ENCODE measurements around the gene CAMKK2. TPM values are rescaled to one million over a fixed set of nuclear protein-coding genes. Genes with fewer than 3 reads are reported as not detected.
"Not testable (repeated sequence)": the region's sequence is repeated elsewhere in the genome, so short reads cannot be mapped to it uniquely, and the experiment has no call there.

CAMKK2 gene
- total RNA-seq, 1 donor from 2014 or later = 13.3 TPM

GRCh38 chr12:121304306-121304705, 7.8 kb upstream of the CAMKK2 start:
- intact Hi-C loops (cut with micrococcal nuclease) = no loop called here
- Histone ChIP-seq H3K9me3 (replicated peaks) (no peaks in the 10 kb centered on the region), H3K27me3 (ENCODE audit: low read depth) (no peaks in the 10 kb centered on the region), H3K36me3 (peaks cover 26% of the 10 kb centered on the region), H3K27ac (replicated peaks) (no peak overlapping the region), H3K4me1 (no peaks in the 10 kb centered on the region), H3K4me3 (no peak overlapping the region)
- no peak for DNase-seq
- TF ChIP-seq CTCF (IDR thresholded peaks at IDR 0.05; ENCODE audit: borderline replicate concordance) = no peak

GRCh38 chr12:121301876-121302275, 5.4 kb upstream of the CAMKK2 start:
- H3K4me1 ChIP-seq = peaks cover 12% of the 10 kb centered on the region
- no peak overlapping the region for H3K27ac ChIP-seq (replicated peaks)
- DNase-seq = no peak
- no peaks in the 10 kb centered on the region for H3K9me3 ChIP-seq (replicated peaks)
- intact Hi-C loops (cut with micrococcal nuclease) = no loop called here
- no peak overlapping the region for H3K4me3 ChIP-seq
- no peaks in the 10 kb centered on the region for H3K27me3 ChIP-seq (ENCODE audit: low read depth)
- peaks cover 1% of the 10 kb centered on the region for H3K36me3 ChIP-seq
- TF ChIP-seq CTCF (IDR thresholded peaks at IDR 0.05; ENCODE audit: borderline replicate concordance) = no peak

DNA sequence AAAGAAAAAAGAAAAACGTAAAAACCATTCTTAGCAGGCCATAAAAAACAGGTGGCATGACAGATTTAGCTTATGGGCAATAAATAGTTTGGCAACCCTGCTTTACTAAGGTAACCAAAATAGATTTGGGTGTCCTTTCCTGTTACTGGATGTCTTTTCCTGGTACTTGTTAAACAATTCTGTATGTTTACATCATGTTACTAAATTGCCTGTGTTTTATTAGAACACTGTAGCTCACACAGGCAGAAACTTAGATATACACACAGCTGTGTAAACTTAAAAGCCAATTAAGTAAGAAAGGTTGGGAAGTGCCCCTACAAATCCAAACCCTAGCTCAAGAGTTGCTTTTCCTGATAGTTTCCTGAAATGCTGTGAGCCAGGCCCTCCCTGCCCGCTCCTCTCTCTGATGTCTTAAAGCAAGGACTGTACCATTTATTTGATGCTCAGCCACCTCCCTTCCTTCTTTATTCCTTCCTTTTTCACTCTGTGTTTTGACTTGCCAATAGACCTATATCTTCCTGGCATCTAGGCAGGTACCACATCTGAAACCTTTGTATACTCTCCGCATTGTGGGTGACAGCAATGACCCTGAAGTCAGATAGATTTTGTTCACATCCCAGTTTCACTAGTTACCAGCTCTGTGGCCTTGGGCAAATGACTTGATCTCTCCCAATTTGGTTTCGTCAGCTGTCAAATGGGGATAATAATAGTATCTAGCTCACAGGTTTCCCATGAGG, 3.7 kb upstream of the CAMKK2 start:
- intact Hi-C loops (cut with micrococcal nuclease) = no loop called here
- Histone ChIP-seq H3K4me1 (peaks cover 26% of the 10 kb centered on the region), H3K27me3 (ENCODE audit: low read depth) (no peaks in the 10 kb centered on the region), H3K9me3 (replicated peaks) (no peaks in the 10 kb centered on the region), H3K36me3 (no peaks in the 10 kb centered on the region), H3K27ac (replicated peaks) (no peak overlapping the region), H3K4me3 (no peak overlapping the region)
- DNase-seq = no peak
- no peak for TF ChIP-seq CTCF (IDR thresholded peaks at IDR 0.05; ENCODE audit: borderline replicate concordance)

DNA sequence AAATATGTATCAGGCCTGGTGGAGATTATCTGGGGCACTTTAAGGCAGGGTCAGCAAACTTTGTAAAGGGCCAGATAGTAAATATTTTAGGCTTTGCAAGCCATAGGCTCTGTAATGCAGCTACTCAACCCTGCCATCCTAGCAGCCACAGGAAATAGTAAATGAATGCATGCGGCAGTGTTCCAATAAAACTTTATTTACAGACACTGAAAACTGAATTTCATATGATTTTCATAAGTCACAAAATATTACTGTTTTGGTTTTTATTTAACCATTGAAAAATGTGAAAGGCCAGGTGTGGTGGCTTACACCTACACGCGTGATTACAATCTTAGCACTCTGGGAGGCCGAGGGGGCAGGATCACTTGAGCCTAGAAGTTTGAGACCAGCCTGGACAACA, 3.2 kb upstream of the CAMKK2 start:
- TF ChIP-seq CTCF (IDR thresholded peaks at IDR 0.05; ENCODE audit: borderline replicate concordance) = no peak
- no peak overlapping the region for H3K27ac ChIP-seq (replicated peaks)
- DNase-seq = no peak
- no peaks in the 10 kb centered on the region for H3K9me3 ChIP-seq (replicated peaks)
- no peaks in the 10 kb centered on the region for H3K36me3 ChIP-seq
- H3K4me1 ChIP-seq = peaks cover 32% of the 10 kb centered on the region
- no peaks in the 10 kb centered on the region for H3K27me3 ChIP-seq (ENCODE audit: low read depth)
- no peak overlapping the region for H3K4me3 ChIP-seq
- intact Hi-C loops (cut with micrococcal nuclease) = no loop called here

DNA sequence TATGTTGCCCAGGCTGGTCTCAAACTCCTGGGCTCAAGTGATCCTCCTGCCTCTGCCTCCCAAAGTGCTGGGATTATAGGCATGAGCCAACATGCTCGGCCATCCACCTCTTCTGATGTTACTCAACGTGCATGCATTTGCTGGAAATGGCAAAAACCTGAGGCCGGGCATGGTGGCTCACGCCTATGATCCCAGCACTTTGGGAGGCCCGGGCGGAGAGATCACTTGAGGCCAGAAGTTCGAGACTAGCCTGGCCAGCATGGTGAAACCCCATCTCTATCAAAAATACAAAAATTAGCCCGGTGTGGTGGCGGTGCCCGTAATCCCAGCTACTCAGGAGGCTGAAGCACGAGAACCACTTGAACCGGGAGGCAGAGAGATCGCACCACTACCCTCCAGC, 1.9 kb upstream of the CAMKK2 start:
- DNase-seq; H3K27ac ChIP-seq (replicated peaks); H3K4me3 ChIP-seq; H3K9me3 ChIP-seq (replicated peaks); H3K27me3 ChIP-seq (ENCODE audit: low read depth); intact Hi-C loops (cut with micrococcal nuclease); H3K36me3 ChIP-seq: not testable (repeated sequence)
- H3K4me1 ChIP-seq = peaks cover 42% of the 10 kb centered on the region

DNA sequence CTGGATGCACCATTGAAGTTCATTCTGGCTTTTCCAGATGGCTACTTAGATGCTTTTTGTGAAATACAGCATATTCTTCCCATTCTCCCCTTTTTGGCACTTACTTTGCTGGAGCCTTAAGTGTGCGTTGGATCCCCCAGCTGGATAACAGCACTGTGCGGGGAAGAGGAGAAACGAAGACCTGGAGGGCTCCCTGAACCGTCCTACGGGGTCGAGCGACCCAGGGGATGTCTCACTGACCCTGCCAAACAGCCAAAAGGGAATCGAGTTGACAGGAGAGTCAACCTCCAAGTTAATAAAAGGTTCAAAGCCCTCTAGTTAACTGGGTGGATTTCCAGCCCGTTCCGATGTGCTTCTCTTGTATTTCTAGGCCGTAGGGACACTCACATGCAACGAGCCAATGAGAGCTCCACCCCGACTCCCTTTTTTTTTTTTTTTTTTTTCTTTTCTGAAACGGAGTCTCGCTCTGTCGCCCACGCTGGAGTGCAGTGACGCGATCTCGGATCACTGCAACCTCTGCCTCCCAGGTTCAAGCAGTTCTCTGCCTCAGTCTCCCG, 1.0 kb upstream of the CAMKK2 start:
- no peaks in the 10 kb centered on the region for H3K9me3 ChIP-seq (replicated peaks)
- DNase-seq = no peak
- H3K4me3 ChIP-seq = peak overlapping the region; percentile 96
- peak overlapping the region; percentile 96 for H3K27ac ChIP-seq (replicated peaks)
- H3K27me3 ChIP-seq (ENCODE audit: low read depth) = no peaks in the 10 kb centered on the region
- no peak for TF ChIP-seq CTCF (IDR thresholded peaks at IDR 0.05; ENCODE audit: borderline replicate concordance)
- H3K4me1 ChIP-seq = peaks cover 46% of the 10 kb centered on the region
- peaks cover 5% of the 10 kb centered on the region for H3K36me3 ChIP-seq
- intact Hi-C loops (cut with micrococcal nuclease) = no loop called here
